DMS53 (cell line): Measurements from ENCODE around the gene CUEDC1.

Experiments used
- DNase-seq: peaks from one replicate; lab custom pipeline; 2025; lab: John Stamatoyannopoulos, UW

CUEDC1 gene

DNA sequence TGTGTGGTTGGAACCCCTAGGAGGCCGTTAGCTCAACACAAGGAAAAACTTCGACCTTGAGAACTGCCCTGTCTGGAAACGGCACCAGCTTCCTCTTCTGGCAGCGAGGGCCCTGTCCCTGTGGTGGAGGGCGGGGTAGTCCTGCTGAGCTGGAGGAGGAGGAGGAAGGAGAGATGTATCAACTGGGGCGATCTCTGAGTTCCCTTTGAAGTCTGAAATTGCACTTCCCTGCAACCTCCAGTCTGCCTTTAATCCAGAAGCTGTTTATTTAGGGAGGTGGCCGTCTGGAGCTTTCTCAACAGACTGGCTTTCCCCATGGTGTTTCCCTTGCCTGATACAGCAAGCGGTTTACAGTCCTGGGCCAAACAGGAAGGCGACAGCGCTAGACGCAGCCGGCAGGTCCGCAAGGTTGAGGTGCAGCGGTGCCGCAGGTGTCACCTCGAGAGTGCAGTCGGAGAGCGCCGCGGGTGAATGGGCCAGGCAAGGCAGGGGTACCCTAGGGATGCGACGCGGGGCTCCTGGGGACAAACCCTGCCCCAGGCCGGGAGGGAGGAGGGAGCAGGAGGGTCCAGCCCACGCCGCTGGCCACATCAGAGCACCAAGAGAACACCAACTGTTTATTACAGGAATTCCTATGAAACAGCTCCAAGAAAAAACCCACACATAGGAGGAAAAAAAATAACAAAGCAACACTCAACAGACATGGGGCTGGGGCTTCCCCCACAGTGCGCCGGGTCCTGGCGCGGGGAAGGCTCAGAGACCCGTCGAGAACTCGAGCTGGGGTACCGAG is 94.0 kb downstream of the CUEDC1 start:
- DNase-seq = peak; percentile 78

DNA sequence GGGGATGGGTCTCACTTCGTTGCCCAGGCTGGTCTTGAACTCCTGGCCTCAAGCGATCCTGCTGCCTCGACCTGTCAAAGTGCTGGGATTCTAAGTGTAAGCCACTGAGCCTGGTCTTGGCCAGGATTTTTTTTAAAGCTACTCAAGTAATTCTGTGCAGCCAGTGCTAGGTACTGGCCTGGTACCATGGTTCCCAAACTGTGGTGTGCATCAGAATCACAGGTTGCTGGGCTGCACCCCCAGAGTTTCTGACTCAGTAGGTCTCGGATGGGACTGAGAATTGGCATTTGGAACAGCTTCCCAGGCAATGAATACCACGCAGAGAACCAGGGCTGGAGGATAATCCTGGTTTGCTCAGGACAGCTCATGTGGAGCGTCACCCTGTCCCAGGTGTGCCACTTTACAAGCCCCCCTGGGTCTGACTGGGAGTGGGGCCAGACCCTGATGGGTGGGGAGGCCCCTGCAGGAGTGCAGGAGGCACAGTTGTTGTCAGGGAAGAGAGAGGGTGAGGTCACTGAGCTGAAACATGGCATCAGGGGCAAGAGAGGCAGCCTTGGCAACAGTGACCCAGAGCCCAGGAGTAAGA is 94.7 kb downstream of the CUEDC1 start:
- no peak for DNase-seq

DNA sequence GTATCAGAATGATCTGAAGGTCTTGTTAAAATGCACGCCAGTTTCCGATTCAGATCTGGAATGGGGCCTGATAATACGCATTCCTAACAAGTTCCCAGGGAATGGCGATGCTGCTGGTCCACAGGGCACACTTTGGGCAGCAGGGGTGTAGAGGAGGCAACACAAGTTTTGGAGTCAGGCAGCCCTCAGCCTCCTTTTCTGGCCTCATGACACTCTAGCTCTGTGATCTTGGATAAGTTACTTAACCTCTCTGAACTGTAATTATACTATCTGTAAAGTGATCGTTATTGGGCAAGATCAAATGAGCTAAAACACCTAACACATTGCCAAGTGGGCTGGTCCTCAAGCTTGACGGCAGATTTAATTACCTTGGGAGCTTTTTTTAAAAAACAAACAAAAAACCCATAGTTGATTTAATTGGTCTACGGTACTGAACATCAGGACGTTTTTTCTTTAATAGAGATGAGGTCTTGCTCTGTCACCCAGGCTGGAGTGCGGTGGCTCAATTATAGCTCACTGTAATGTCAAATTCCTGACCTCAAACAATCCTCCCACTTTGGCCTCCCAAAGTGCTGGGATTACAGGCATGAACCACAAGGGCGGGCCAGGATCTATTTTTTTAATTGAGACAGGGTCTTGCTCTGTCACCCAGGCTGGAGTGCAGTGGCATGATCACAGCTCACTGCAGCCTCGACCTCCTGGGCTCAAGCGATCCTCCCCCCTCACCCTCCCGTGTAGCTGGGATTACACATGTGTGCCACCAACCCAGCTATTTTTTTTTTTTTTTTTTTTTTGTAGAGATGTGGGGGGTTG is 95.4 kb downstream of the CUEDC1 start:
- no peak for DNase-seq

DNA sequence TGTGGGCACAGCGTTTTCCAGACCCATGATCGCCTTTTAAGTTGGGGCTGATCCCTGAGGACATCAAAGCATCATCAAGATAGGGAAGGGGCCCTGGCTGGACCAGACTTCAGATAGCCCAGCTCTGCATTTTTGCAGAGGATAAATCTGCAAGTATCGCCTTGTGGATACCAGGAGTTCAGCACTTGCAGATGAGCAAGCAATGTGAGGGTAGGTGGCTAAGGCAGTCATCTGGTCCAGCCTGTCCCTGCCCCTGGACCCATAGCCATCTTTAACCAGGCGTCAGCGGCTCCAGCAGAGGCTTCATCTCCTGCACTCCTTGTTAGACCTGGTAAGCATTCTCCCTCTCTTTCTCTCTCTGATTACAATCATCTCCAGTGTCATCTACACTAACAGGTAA is 96.4 kb downstream of the CUEDC1 start:
- DNase-seq = peak; percentile 20

DNA sequence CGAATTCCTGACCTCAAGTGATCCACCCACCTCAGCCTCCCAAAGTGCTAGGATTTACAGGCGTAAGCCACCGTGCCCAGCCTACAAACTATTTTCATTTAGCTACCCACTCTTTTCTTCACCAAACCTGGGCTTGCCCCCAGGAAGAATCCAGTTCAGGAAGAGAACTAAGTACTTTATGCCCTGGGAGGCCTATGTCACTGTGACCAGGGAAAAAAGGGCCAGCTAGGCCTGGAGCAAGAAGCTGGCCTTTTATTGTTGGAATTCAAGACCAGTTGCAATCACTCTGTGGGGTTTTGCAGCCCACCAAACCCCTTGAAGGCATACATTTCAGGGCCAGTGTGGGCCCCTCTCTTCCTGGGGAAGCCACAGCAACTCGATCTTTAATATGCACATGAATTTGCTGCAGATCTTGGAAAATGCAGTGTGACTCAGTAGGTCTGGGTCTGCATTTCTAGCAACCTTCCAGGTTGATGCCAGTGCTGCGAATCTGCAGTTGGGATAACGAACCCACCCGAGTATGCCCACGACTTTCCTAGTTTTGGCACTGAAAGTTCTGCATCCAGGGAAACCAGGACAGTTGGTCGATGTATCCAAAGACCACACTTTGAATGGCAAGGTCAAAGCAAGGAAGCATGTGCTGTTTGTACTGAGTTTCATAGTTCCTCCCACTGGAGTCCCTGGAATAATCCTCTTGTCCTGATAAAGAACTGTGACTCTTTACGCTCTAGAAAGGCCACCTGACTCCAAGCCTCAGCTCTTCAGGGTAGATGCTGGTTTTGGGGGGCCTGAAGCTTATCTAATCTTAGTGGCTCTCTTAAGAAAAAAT is 98.2 kb downstream of the CUEDC1 start:
- DNase-seq = no peak

DNA sequence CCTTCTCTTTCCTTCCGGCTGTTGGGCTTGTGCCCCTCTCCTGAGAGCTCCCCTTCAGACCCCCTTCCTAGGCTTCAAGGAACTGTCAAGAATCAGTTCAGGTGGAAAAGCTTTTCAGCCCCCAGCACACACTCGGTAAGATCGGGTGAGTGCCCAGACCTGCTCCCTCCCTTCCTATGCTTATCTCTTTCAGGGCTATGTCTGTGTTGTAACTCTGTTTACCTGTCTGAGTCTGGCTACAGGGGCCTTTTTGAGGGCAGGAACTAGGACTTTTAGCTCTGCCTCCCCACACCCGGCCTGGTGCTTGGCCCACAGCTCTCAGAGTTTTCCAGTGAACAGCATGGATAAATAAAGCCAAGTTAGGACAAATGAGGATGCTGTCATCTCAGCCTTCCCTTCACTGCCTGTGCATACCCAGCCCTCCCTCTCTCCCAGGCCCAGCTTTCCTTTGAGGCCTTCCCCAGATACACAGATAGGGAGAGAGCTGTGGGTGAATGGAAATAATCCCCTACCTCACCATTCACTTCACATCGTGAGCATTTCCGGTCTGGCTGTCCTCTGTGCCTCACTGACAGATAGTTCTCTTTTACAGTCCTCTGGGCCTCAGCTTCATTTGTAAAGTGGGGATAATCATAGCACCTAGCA is 99.7 kb downstream of the CUEDC1 start:
- no peak for DNase-seq

DNA sequence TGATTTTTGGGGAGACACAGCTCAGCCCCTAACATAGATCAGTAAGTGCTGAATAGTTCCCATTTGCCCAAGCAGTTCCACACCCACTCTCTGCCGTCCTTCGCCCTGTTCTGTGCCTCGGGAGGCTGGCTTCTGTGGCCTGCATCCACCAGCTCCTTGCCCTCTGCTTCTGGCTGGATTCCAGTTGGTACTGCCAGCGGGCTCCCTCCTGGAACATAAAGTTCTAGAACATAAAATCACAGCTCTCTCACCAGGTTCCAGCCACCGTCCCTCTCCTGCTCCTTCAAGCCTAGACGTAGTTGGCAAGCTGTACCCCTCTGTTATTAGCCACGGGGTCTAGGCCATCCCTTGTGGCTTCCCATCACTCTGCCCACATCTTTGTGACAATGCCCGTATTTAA is 101.5 kb downstream of the CUEDC1 start:
- no peak for DNase-seq

DNA sequence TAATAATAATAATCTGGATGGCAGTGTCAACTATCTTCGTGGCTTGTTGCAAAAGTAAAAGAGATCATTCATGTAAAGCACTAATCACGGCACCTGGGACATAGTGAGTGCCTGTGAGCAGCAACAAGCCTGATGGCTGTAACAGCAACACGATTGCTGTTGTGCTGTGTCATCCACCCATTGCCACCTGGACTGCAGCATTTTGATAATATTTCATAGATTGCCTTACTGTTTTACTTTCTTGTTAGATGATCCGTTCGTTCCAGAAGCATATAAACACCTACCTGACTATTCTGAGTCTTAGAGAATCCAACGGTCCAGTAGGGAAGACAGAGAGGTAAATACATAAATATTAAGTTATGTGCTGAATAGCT is 102.3 kb downstream of the CUEDC1 start:
- DNase-seq = no peak

DNA sequence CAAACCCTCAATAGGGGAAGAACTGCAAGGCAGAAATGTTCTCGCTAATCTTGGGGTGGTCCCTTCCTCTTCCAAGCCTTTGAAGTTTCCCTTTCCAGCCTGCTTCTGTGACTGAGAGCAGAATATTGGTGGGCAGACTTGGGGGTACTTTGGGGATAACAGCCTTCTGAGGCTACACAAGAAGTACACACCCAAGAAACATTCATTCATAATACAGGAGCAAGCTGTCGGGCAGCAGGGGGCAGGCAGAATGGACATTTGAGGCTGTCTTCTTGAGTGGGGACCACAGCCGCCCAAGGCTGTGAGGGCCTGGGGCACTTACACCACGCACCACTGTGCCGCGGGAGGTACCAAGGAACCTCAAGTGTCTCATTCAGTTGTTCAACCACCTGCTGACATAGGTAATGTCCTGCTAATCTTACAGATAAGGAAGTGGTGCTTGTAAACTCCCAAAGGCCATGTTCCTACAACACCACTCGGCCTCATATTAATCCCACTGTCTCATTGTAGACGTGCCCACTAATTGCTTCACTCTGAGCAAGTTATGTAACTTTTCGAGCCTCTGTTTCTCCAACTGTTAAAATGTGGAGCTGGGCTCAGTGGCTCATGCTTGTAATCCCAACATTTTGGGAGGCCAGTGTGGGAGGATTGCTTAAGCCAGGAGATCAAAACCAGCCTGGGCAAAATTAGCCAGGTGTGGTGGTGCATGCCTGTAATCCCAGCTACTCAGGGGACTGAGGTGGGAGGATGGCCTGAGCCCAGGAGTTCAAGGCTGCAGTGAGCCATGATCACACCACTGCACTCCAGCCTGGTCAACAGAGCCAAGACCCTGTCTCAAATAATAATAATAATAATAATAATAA is 102.9 kb downstream of the CUEDC1 start:
- no peak for DNase-seq

DNA sequence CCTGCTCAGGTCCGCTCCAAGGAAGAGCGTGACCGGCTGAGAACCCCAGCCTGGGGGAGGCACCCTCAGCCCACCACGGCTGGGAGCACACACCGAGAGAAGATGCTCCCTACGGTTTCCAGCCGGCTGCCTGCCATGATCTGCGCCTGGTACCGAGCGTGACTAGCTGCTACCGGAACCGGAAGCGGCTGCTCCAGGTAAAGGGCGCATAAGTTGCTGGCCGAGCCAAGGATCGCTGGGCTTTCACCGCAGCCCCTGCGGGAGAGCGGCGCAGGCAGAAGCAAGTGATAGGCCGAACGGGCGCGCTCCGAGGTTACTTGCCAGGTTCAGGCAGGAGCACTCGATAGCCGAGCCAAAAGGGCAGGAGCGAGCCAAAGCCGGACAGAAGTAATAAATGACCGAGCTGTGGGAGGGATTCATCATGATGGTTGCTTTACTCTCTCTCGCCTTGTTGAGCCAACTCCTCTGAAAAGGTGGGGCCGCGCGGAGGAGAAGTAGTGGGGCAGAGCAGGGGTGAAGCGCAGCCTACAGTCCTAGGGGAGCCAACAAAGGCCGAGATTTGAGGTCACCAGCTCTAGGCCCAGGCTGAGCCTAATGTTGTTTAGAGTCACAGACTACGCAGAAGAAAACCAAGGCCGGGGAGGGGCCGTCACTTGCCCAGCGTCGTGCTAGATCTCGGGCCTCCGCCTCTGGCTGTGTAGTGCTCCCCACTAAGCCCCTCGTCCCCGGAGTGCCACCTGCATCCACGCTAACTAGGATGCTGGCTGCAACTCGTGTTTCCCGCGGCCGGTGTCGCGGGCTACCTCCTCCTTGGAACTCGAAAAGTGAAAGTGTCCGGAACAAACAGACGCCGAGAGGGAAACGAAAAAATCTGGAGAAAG is 105.1 kb downstream of the CUEDC1 start, which contains the start of gene MRPS23:
Gene MRPS23, minus strand, starts transcription at position 171 of the 881 bp plus-strand sequence. Its CDS starts 34 bp downstream, at position 137.
- peak; percentile 99 for DNase-seq

DNA sequence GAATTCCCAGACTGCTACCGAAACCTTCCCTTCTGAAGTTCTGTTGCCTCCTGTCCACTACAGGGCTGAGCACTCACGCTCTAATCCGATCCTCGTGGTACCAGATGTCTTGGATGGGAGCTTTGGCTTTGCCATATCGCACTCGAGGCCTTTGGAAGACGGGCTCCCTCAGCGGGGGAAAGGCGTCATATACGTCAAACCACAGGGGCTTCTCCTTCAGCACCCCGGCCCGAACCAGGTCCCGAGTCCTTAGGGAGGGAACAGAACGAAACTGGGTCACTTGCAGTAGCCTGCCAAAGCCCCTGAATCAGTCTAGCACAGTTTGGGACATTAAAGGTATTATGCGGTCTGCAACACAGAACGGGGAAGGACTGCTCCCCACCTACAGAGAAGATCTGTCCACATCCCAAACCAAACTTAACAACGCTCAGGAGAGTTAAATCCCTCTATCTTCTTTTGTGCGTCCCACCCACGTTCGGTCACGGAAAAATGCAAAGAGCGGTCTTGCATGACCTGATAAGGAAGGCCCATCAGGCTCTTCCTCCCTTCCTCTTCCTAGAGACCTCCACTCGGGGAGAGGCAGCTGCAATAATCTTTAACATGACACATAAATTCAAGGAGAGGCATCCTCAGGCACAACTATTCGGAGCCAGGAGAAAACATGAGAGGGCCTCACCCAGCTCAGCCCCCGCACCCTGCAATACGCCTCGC is 105.9 kb downstream of the CUEDC1 start:
- DNase-seq = peak; percentile 4

DNA sequence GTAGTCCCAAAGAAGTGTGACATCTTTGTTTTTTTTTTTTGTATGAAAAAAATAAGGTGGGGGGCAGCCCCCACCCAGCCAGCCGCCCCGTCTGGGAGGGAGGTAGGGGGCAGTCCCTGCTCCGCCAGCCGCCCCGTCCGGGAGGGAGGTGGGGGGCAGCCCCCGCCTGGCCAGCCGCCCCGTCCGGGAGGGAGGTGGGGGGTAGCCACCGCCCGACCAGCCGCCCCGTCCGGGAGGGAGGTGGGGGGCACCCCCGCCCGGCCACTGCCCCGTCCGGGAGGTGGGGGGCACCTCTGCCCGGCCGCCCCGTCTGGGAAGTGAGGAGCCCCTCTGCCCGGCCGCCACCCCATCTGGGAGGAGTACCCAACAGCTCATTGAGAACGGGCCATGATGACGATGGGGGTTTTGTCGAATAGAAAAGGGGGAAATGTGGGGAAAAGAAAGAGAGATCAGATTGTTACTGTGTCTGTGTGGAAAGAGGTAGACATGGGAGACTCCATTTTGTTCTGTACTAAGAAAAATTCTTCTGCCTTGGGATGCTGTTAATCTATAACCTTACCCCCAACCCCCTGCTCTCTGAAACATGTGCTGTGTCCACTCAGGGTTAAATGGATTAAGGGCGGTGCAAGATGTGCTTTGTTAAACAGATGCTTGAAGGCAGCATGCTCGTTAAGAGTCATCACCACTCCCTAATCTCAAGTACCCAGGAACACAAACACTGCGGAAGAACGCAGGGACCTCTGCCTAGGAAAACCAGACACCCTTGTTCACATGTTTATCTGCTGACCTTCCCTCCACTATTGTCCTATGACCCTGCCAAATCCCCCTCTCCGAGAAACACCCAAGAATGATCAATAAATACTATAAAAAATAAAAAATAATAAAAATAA is 108.9 kb downstream of the CUEDC1 start:
- DNase-seq = peak; percentile 14

DNA sequence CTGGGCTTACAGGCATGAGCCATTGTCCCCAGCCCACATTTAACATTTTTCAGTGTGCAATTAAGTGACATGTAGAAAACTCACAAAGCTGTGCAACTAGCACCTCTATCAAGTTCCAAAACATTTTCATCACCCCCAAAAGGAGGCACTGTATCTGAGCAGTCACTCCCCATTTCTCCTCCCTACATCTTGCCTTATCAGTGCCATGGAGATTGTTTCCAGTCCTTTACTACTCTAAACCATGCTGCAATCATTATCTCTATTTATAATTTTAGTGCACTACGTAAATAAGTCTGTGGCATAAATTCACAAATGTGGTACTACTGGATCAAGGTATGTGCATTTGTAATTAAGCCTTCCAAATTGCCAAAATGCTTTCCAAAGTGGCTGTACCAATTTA is 112.9 kb downstream of the CUEDC1 start:
- DNase-seq = no peak

DNA sequence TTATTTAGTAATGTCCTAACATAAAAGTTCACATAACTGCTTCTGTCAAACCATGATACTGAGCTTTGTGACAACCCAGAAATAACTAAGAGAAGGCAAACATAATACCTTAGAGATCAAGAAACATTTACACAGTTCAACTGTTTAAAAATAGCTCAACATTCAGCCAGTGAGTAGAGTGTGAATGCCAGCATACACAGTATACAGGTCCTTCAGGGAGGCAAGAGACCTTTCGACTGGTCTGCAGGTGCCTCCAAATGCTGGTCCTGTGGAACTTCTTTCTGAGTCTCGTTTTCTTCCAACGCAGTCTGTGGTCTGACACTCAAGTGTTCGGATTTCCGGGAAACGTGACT is 115.7 kb downstream of the CUEDC1 start:
- DNase-seq = no peak

DNA sequence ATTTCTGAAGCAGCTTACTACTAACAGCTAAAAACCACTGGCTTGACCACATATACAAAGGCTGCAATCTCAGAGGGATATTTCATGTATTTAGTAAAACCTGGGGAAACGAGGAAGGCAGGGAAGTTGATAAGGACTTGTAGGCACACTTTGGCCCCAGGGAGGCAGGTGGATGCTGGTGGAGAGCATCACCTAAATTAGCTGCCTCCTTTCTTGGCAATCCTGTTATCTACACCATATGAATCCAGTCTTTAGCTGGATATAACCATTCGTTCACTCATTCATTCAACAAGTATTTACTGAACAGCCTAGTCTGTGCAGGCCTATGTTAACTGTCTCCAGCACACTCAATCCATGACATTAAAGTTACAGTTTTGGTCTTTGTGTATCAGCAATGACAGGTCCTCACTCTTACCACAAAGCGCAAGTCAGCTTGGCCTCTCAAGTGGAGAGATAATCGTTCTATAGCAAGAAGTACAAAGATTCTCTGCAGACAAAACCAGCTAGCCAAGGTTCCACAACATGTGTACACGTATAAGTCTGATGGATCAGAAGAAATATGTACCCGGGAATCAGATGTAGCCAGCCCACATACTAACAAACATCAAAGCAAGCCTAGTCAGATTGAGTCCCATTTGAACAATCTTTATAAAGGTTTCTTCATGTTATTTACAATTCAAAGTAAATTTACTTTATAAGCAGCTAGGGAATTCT is 116.2 kb downstream of the CUEDC1 start:
- DNase-seq = no peak

DNA sequence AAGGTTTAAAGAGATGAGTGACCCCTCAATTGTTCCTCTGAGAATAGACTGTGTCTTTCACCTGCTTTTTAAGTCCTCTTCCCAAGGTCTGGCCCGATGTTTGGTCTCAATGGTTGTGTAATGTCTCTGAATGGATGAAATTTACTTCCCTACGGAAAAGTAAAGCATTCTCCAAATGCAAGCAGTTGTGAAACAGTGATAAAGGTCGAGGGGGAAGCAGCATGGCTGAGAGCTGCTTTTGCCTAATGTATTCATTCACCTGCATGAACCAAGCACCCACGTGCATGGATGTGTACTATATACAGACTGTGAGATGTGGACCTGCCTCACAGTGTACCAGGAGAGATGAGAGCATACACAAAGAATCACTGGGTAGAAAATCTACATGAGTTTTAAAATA is 116.8 kb downstream of the CUEDC1 start:
- DNase-seq = no peak

DNA sequence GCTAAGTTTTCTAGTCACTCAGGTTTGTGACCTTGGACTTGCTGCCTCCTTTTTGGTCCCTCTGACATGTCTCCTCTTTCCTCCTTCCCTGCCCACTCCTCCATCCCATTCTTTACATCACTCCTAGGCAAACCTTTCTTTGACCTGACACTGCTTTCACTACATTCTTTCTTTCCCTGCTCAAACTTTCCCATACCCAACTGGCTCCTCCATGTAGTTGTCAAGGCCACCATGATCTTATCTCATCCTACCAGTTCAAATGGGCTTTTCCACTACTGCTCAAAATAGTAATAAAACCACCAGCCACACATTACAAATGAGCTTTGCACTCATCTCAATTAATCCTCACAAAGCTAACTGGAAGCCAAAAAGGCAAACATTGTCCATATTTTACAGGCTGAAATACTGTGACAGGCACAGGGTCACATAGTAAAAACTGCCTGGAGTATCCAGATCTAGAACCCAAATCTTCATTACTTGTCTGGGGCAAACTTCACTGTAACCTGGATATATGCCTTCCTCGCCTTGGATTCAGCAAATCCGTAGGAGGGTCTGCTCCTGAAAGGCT is 119.8 kb downstream of the CUEDC1 start:
- DNase-seq = no peak
